GM21447 (cell line): ENCODE data around the gene CNN1.

Experiments used
- ATAC-seq: cut with Tn5 transposase; IDR thresholded peaks from one replicate; pipeline ENCODE4 v1.9.1; 2021; ENCODE audit not compliant: unreplicated experiment

The CNN1 gene

GRCh38 chr19:11534538-11534937 lies 4.1 kb upstream of the CNN1 start:
- no peak for ATAC-seq

DNA sequence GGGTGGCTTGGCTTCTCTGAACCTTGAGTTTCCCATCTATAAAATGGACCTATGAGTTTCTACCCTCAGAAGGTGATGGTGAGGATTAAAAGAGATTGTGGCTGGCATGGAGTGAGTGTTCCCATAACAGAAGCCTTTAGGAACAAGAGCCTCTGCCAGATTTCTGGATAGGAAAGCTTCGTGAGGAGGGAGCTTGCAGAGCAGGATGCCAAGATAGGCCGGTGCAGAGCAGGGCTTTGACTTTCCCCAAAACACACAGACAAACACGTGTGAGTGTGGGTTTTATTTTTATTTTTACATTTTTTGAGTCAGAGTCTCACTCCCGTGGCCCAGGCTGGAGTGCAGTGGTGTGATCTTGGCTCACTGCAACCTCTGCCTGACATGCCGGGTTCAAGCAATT lies 3.7 kb upstream of the CNN1 start:
- no peak for ATAC-seq

DNA sequence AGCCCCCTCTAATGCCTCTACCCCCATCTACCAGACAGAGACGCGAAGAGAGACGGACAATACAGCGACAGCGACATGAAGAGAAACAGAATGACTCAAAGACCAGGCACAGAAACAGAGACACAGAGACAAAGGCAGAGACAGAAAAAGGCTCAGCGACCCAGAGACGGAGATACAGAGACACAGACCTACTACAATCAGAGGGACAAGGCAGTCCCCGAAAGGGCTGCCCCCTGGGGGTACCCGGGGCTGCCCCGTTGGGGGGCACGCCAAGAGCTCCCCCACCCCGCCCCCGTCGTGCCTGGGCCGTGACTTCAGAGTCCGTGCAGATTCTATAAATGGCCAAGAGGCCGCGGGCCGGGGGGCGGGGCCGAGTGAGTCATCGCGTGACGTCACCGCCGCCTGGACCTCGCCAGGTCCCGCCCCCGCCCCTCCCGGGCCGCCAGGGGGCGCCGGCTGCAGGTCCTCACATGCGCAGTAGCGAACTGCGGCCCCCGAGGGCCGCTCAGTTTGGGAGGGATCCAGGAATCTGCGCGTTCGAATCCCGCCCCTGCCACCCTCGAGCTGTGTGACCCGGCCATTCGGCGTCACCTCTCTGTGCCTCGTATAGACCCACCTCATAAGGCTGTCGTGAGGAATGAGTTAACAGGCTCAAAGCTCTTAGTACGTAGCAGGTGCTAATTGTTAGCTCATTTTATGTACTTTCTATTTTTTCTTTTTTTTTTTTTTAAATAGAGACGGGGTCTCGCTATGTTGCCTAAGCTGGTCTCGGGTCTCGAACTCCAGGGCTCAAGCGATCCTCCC lies 2.7 kb upstream of the CNN1 start:
- no peak for ATAC-seq

DNA sequence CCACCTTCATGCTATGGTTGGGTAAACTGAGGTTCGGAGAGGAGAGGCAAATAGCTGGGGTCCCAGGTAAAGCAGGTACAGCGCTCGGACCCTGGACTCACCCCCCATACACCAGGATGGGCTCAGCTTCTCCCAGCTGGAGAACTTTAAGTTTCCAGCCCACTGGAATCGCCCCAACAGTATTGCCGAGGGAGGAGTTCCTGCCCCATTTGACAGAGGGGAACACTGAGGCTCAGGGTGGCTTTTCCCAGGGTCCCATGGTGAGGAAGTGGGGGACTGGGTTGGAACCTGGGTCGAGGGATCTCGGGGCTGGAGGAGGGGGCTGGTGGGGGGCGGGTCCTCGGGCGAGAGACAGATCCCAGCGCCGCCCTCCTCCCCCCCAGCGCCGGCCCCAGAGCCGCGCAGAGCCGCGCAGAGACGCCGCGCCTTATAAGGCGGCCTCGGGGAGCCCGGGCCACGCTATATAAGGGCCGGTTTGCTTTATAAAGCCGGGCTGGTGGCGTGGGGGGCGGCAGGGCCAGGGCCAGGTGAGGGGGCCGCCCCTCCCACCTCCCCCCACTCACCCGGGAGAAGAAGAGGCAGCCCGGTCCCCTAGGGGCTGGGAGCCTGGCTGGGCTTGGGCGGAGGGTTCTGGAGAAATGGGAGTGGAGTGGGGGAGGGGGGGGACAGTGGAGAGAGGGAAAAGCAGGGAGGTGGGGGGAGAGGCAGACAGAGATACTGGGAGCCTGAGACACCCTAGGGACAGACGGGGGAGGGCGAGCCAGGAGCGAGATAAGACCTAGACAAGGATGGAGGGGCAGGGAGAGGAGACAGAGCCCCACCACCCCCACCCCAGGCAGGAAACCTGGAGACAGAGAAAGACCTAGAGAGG lies 1.1 kb downstream of the CNN1 start:
- ATAC-seq = no peak

DNA sequence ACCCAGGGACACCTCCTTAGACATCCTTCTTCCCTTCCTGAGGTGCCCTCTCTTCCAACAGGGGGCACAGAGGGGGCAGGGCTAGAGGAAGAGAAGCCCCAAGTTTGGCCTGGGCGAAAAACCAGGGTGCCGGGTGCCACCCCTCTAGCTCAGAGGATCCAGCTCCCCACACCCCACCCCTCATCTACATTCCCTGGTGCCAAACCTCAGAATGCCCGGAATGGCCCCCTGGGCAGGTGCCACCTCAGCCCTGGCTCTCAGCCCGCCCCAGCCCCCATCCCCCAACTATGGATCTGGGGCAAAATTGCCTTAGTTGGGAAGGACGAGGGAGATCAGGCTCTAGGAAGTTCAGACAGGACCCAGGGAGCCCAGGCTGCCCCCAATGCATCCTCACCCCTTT lies 2.0 kb downstream of the CNN1 start:
- ATAC-seq = no peak

- no peak for ATAC-seq
Measured at GRCh38 chr19:11541238-11541637, 2.6 kb downstream of the CNN1 start.

- ATAC-seq = no peak
Measured at GRCh38 chr19:11547929-11548700, 9.5 kb downstream of the CNN1 start.

- no peak for ATAC-seq
Measured at GRCh38 chr19:11549386-11549953, 10.8 kb downstream of the CNN1 start.

GRCh38 chr19:11550265-11550664 lies 11.6 kb downstream of the CNN1 start:
- no peak for ATAC-seq

DNA sequence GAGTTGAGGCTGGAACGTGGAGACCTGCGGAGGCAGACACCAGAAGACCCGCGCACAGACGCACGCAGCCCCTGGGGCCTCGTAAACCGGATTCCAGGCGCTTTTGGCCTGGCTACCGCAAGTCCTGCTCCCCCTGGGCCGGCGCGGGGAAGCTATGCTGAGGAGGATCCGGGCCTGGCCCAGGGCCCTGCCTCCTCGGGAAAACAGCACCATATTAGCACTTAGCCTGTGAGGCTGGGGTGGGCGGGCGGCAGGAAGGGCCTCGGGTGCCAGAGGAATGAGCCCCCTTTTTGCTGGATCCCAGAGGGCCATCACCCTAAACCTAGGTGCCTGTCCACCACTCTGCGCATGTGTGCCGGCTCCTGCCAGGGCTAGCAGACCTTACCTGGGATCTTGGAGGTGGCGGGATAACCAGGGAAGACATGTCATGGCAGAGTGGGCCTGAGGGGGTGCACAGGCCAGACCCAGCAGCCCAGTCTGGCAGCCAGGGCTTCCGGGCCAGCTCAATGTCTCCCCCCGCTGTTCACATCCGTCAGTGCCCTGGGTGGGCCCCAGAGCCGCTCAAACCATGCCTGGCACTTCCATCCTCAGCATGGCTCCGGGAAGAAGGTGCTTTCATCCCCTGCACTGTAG lies 13.1 kb downstream of the CNN1 start:
- ATAC-seq = no peak

- no peak for ATAC-seq
Measured at GRCh38 chr19:11552666-11553372, 14.2 kb downstream of the CNN1 start.

GRCh38 chr19:11554160-11554559 lies 15.5 kb downstream of the CNN1 start:
- no peak for ATAC-seq

DNA sequence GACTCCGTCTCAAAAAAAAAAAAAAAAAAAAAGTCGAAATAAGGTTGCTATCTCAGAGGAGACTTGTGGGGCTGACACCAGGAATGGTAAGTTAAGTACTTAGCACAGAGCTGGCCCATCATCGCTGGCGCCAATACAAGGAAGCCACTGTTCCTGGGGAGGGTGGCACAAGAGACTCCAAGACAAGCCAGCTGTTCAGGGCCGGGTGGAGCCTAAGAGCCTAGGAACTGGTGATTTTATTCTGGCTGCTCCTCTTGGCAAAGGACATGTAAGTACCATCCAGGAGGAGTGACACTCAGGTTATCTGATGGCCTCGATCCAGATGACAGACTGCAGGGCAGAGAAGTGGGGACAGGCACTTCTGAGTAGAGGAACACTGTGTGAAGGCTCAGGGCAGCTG lies 16.6 kb downstream of the CNN1 start:
- ATAC-seq = no peak

- ATAC-seq = no peak
Measured at GRCh38 chr19:11556634-11557420, 18.2 kb downstream of the CNN1 start.

- ATAC-seq = peak; percentile 62
Measured at GRCh38 chr19:11558881-11559828, 20.5 kb downstream of the CNN1 start, which contains the start of gene ELOF1. TSS of gene ELOF1 (minus strand) at chr19:11559230. CDS start at chr19:11554347, 4,883 bp downstream.

GRCh38 chr19:11560404-11561051 lies 21.9 kb downstream of the CNN1 start:
- ATAC-seq = peak; percentile 42

GRCh38 chr19:11563532-11563931 lies 24.9 kb downstream of the CNN1 start:
- no peak for ATAC-seq
